CD1c-positive myeloid dendritic cell (primary cell): ENCODE results near the gene RAB6A.
A peak's percentile ranks its signal among the peaks of the same experiment; 100 is the strongest.

Source experiments
- DNase-seq: peaks from one replicate; pipeline ENCODE4 v3.0.0-alpha.2; 2016; ENCODE audit errors: extremely low spot score

The RAB6A gene

DNA sequence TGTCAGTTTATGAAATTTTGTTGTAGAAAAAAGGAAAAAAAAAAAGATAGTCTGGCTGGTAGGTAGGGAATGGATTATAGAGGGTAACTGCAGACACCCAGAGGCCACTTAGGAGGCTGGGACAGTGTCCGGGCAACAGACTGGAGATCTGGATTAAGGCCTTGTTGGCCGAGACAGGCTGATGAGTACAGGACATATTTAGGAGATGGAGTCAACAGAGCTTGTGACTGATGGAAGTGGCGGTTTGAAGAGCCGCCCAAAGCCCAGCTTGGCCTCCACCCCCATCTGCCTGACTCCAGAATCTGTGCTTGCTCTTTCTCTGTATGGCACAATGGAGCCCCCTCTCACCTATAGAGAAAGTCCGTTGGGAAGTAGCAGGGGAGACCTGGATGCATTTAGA is 106.9 kb downstream of the RAB6A start:
- no peak for DNase-seq

DNA sequence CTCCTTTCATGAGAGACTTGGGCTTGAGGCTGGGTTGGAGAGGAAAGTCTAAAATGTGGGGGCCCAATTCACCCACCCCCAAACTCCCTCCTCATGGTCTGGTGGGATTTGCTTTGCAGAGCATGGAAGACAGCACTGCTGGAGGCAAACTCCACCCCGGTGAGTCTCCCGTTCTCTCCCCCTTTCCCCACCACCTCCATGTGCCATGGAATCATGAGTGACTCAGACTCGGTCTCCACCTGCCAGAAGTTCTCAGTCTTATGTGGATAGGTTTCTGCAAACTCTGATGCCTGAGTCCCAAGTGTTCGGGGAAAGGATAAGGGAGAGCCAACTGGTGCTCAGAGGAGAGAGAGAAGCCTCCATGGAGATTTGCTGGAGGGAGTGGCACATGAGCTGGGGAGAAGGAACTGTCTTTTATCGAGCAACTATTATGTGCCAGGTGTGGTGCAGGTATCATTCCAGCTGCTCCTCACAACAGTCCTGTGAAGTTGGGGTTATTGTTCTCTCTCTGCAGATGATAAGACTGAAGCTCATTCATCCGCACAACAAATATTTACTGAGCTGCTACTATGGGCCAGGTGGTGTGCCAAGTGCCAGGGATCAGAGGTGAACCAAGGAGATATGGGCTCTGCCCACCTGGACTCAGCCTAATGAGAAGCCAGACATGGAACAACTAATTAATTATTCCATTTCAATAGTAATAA is 107.9 kb downstream of the RAB6A start:
- DNase-seq = no peak

DNA sequence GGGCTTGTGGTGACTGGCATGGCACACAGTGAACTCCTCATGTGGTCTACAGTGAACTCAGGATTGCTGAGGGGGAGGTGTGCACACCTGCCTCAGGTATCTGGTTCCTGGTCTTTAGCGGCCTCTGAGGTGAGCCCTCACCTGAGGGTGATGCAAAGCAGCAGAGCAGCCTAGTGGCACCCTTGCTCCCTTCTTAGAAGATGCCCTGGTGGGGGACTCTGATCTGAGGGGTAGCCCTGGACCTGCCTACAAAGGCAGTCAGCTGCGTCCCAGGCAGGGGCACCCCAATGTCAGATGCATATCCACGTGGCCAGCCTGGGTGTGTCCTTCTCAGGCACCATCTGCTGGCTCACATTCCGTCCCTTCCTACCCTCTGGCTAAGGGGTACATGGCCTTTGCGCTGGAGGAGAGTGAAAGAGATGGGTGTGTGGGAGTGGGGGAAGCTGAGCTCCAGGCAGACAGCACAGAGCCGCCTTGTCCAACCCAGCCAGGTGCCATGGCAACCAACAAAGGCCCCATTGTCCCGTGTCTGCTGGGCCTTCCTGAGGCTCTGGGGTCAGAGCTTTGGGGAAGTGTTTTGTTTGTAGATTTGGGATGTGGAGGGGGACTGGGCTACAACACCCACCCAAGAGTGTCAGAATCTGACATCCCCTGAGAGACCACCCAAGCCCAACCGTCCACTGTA is 108.7 kb downstream of the RAB6A start:
- no peak for DNase-seq

DNA sequence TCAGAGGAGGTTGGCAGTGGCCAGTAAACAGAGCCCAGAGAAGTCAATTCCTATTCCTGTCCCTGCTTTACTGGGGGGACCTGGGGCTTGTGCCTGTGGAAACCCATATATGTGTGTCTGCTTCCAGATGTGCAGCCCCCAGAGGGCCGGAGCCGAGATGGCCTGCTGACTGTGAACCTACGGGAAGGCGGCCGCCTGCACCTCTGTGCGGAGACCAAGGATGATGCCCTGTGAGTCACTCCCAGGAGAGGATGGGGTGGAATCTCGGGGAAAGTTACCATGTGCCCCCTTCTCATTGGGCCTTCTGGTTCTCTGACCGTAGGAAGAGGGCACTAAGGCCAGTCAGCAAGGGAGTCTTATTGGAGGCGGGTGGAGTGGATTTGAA is 109.2 kb downstream of the RAB6A start:
- DNase-seq = no peak

DNA sequence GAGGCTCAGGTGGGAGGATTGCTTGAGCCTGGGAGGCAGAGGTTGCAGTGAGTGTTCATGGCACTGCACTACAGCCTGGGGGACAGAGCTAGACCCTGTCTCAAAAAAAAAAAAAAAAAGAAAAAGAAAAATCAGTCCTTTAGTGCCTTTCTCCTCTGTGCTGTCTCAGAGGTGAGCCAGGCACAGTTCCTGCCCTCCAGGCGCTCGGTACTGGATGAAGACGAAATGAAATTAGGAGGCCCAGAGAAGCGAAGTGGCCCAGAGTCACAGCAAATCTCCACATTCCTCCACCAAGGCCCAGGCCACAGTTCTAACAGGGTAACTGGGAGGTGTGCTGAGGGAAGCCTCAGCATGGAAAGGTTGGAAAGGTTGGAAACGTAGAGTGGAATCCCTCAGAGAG is 109.6 kb downstream of the RAB6A start:
- DNase-seq = no peak

DNA sequence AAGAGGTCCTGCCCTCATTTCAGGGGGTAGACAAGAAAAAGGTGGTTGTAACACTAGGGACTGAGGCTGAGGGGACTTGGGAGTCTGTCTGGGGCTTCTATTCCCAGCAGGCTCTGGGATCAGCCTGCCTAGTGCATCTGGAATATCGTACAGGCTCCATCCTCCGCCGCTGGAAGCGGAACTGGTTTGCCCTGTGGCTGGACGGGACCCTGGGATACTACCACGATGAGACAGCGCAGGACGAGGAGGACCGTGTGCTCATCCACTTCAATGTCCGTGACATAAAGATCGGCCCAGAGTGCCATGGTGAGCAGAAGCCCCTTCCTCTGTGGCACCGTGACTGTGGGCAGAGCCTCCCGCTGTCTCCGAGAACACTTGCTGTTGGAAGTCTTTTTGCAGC is 110.5 kb downstream of the RAB6A start:
- no peak for DNase-seq

DNA sequence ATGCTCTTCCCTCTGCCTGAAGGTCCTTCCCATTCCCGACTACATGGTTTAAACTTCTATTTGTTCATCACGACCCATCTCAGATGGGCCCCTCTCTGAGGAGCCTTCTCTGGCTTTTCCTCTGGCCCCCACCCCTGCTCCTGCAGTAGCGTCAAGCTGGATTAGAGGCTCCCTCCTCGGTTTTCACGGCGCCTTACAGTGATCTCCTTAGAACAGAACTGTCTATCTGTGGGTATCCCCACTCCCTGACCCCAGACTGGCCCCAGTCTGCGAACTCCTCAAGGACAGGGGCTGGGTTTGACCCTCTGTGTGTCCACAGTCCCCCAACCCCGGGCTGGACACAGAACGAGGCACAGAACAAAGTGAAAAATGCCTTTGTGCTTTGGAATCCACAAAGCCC is 111.7 kb downstream of the RAB6A start:
- no peak for DNase-seq

DNA sequence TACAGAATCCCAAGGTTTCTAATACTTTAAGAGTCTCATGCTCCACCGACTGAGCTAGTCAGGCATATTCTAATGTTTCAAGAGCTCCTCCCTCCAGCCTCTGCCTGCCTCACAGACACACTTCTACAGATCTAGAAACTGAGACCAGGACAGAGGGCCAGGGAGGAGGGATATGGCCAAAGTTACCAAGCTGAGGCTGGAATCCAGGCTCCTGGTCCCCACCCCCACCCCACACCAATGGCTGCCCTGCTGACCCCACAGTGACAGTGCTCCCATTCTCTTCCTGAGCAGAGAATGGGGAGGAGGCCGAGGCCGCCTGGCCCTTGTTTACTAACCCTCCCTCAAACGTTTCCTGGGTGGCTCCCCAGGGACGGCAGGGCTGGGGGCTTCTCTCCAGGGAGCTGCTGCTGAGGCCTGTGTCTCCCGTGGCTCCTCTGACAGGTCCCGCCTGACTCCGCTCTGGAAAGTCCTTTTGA is 112.3 kb downstream of the RAB6A start:
- no peak for DNase-seq

DNA sequence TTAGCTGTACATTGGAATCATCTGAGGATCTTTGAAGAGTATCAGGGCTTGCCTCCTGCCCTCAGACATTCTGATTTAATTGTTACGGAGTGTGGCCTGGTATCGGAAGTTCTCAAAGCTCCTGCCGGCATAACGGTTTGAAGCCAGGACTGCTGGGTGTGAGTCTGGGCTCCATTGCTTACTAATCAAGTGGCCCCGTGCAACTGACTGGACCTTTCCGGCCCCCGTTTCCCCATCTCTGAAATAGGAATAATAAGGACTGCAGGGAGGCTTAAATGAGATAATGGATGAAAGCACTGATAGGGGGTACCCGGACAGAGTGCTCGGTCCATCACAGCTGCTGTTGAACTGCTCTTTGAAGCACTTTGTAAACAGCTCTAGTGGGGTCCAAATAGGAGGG is 112.8 kb downstream of the RAB6A start:
- DNase-seq = no peak

DNA sequence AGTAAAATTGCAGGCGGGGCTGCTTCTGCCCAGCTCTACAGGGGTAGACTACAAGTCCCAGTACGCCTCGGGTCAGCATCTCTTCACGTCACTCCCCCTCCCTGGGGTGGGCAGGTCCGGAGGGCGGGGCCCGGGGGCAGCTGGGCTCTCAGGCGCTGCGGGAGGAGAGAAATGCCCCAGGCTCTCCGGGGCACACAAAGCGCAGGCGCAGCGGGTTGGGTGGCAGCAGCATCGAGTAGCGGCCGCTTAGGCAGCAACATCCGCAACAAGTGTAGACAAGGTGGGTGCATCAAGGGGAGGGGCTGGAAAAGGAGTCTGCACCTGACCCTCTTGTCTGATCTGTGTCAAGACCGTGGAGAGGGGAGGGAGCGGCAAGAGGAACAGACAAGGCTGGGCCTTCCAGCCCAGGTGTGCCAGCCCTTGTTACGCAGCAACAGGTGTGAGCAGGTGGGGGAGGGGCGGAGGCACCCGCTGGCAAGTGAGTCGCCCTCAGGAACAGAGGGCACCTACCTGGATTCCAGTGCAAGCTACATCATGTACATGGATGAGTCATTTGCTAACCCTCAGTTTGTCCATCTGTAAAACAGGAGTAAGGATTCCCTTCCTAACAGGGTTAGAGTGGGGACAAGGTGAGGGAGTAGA is 113.3 kb downstream of the RAB6A start:
- peak; percentile 86 for DNase-seq

DNA sequence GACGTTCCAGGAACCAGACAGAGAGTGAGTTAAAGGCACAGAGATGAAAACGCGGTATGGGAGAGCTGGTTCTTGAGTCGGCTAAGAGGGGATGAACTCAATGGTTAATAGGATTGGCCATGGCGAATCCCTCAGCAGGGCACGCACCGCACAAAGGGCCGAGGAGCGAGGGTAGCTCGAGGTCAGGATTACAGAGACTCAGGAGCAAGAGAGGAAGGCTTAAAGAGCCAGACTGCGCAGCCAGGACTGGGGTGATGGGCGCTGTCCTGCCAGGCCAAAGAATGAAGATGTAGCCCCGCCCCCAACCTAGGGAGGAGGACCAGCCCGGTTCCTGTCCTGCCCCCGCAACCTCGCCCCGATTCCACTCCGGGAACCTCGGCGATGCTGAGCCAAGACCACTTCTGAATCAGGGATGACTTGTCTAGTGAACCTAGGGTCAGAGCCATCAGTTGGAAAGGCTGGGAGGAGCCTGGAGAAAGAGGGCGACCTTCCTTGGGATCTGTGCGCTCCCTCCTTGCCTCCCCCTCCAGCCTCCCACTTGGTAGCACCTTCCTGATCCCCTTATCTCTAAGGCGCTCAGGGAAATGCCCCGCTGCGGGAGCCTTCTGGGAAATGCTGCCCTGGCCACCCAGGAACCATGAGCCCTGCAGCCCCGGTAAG is 114.8 kb downstream of the RAB6A start, which contains the start of gene PLEKHB1:
PLEKHB1 (plus strand) TSS at position 610 of the 660 bp plus-strand sequence; CDS start at position 638, 28 bp downstream.
- DNase-seq = no peak

DNA sequence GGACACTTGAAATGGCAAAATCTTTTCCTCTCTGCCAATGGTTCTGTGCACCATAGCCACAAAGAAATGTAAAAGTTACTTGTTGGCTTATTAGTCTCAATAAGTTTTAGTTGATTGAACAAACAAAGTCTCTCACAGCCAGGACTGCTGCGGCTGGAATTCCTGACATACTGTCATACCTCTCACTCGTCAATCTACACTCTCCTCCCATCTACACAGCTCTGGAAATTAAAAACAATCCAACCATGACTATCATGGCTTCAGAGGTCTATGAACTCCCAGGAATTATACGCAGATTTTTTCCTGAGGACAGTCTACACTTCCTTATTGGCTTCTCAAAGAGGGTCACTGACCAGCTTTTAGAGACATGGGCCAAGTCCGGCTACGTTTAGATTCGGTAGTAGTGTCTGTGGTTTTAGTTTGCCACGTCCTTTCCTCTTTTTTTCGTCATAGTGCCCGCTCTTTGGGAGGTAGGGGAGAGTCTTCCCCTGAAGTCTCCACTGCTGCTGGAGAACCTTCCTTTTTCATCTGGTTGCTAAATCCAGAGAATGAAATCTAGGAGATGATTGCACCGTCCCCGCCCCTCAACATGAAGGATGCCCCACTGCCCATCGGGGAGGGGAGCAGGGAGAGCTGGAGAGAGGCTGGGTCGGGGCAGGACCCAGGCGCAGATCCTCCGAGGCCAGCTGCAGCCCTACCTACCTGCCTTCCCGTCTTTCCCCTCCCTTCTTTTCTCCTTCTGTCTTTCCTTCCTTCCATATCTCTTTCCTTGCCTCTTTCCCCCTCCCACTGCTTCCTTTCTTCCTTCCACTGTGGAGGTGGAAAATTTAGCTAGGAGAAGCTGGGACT is 115.5 kb downstream of the RAB6A start:
- DNase-seq = peak; percentile 43

DNA sequence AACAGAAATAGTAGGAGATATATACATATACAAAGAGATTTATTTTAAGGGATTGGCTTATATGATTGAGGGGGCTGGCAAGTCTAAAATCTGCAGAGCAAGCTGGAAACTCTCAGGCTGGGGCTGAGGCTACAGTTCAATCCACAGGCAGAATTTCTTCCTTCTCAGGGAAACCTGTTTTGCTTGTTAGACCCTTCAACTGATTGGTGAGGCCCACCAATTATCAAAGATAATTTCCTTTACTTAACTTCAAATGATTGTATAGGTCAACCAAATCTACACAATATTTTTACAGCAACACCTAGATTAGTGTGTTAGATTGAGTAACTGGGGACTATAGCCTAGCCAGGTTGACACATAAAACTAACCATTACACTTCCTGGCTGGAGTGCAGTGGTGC is 119.2 kb downstream of the RAB6A start:
- DNase-seq = no peak

DNA sequence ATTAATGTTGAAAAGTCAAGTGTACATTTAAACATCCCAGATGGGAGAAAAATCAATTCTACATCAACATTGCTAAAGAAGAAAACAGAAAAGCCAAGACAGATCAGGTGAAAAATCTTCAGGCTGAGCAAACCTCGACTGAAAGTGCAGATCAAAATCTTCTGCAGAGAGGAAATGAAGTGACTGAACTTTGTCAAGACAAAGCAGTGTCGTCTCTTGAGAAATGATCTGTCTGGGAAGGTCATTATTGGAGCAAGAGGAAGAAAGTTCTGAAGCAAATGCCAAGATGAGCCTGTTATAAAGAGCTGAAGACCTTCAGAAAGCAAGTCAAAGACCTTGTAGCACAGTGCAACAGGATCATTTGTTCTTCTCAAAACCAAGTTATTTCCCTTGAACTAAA is 120.3 kb downstream of the RAB6A start:
- no peak for DNase-seq

DNA sequence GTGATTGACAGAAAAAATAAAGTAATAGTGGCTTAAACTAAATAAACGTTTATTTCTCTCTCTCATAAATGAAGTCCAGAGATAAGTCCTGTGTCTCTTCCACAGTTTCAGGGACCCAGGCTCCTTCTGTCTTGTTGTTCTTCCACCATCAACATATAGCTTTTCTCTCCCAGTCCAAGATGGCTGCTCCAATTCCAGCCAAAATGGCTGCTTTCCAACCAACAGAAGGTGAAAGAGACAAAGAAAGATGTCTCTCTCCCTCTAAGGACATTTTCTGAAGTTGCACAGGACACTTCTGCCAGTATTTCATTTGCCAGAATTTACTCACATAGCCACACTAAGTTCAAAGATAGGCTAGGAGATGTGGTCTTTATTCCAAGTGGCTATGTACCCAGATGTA is 123.9 kb downstream of the RAB6A start:
- no peak for DNase-seq

DNA sequence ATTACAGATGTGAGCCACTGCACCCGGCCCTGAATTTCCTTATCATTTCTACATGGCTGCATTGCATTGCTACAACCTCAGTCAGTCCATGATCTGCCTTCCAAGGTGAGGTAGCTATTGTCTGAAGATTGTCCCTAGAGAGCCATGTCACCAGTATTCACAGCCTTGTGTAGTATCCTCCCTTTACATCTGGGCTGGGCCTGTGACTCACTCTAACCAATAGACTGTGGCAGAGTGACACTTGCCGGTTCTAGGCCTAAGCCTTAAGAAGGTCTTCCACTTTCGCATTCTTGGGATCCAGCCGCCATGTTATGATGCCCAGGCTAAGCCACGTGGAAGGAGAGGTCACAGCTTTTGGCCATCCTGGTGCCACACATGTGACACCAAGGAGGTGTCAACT is 124.6 kb downstream of the RAB6A start:
- no peak for DNase-seq

DNA sequence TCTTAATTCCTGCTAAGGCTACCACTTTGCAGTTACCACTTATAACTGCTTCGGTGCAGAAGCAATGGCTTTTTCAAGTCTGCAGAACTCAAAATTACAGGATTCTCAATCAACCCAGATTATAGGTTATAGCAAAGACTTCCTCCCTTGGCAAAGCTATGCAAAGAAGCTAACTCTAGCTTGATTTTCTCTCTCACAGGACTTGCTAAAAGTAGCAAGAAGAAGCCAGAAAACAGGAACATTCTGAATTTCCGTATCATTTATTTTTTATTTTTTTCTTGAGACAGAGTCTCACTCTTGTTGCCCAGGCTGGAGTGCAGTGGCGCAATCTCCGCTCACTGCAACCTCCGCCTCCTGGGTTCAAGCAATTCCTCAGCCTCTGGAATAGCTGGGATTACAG is 125.2 kb downstream of the RAB6A start:
- no peak for DNase-seq

DNA sequence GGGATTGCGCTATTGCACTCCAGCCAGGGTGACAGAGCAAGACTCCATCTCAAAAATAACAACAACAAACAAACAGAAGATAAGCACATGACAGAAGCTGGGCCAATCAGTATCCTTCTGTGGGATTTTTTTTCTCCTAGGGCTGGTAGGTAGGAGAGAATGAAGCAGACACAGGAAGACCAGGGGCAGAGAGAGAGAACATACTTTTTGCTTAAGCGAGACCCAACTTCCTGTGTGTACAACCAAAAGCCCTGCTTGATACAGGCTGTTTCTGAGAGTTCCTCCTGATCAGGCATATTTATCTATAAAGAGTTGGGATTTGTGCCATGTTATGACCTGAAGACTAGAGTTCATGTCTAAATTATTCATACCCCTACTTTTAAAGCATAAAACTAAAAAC is 126.9 kb downstream of the RAB6A start:
- DNase-seq = no peak

DNA sequence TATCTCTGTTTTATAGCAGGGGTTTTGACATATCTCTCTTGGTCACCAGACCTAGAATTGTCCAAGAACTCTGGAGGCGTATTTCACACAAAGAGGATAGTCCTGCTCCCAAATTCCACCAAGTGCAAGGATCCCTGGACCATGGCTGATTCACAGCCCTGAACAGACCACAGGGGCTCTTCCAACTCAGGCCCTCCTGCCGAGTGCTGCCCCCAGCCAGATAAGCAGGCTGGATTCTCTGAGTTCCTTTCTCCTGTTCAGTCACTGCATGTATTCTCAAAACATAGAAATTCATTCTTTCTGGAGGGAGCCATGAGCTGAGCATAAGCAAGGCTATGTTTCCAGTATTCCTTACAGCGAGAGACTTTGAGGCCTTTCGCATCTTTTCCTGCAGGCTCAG is 127.9 kb downstream of the RAB6A start:
- DNase-seq = no peak

DNA sequence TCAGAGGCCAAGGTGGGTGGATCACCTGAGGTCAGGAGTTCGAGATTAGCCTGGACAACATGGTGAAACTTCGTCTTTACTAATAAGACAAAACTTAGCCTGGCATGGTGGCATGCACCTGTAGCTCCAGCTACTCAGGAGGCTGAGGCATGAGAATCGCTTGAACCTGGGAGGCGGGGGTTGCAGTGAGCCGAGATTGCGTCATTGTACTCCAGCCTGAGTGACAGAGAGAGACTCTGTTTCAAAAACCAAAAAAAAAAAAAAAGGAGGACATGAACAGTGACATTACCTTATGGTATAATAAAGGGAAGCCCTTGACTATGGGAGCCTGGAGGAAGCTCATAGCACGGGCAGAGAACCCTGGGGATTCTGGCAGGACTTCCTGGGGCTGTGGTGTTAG is 131.0 kb downstream of the RAB6A start:
- no peak for DNase-seq

DNA sequence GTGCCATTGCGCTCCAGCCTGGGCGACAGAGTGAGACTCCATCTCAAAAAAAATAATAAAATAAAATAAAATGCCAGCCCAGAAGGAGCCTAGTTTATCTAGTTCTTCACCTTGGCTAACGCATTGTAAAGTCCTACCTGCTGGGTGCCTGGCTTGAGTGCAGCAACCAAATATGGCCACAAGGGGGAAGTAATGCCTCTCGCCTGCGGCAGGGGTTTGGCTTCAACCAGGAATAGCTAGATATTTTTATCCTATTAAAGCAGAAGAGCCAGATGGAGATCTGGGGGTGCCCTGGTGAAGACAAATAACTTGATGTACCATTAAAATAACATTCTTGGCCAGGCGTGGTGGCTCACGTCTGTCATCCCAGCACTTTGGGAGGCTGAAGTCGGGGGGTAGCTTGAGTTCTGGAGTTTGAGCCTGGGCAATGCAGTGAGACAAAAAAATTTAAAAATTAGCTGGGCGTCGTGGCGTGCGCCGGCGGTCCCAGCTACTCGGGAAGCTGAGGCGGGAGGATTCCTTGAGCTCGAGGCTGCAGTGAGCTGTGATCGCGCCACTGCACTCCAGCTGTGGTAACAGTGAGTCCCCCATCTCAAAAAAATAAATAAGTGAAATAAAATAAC is 135.1 kb downstream of the RAB6A start:
- peak; percentile 76 for DNase-seq
